Measurements from ENCODE around the gene ZMYM2. TPM values are rescaled to one million over a fixed set of nuclear protein-coding genes. Genes with fewer than 3 reads are reported as not detected.
"Not testable (repeated sequence)": the region's sequence is repeated elsewhere in the genome, so short reads cannot be mapped to it uniquely, and the experiment has no call there.

ZMYM2 gene
- 10 to 100 TPM in 11 of 12 donors, not detected in 1; 39.7 to 83.4 (median 65.5) TPM for polyA plus RNA-seq (ENCODE audit: insufficient read length in 12 of 12)
- long read RNA-seq, donor 1: 0 reads
- long read RNA-seq, donor 2, full-length matches to known transcripts: 1 of 1 reads
- long read RNA-seq, donor 2, partial matches to known transcripts: 0 of 1 reads
- long read RNA-seq, donor 2, other reads (novel, unspliced or antisense): 0 of 1 reads
- long read RNA-seq, donor 3, partial matches to known transcripts: 0 of 1 reads
- long read RNA-seq, donor 3, other reads (novel, unspliced or antisense): 0 of 1 reads
- long read RNA-seq, donor 4: 0 reads
- long read RNA-seq, donor 5, partial matches to known transcripts: 0 of 1 reads
- long read RNA-seq, donor 5, other reads (novel, unspliced or antisense): 0 of 1 reads
- long read RNA-seq, donor 6: 0 reads
- long read RNA-seq, donor 7: 0 reads
- long read RNA-seq, donor 8, full-length matches to known transcripts: 1 of 1 reads
- long read RNA-seq, donor 8, partial matches to known transcripts: 0 of 1 reads
- long read RNA-seq, donor 8, other reads (novel, unspliced or antisense): 0 of 1 reads
- long read RNA-seq, donor 9: 0 reads
- long read RNA-seq, donor 10, full-length matches to known transcripts: 1 of 1 reads
- long read RNA-seq, donor 10, partial matches to known transcripts: 0 of 1 reads
- long read RNA-seq, donor 10, other reads (novel, unspliced or antisense): 0 of 1 reads
- long read RNA-seq, donor 11, full-length matches to known transcripts: 1 of 44 reads
- long read RNA-seq, donor 11, partial matches to known transcripts: 25 of 44 reads
- long read RNA-seq, donor 11, other reads (novel, unspliced or antisense): 18 of 44 reads

- DNase-seq: peak; percentile 98
Measured at GRCh38 chr13:19958155-19959111, at the start of gene ZMYM2. TSS of gene ZMYM2 (plus strand) at chr13:19958727. CDS start at chr13:19993073, 34,346 bp downstream.

GRCh38 chr13:19910336-19911072 is 48.0 kb upstream of the ZMYM2 start:
- DNase-seq: no peak

- DNase-seq: peak; percentile 7
Measured at GRCh38 chr13:19927117-19927748, 31.3 kb upstream of the ZMYM2 start.

- no peak for DNase-seq
Measured at GRCh38 chr13:19940106-19940505, 18.4 kb upstream of the ZMYM2 start.

GRCh38 chr13:19950374-19950773 is 8.2 kb upstream of the ZMYM2 start:
- no peak for DNase-seq

- no peak for DNase-seq
Measured at GRCh38 chr13:19952850-19953249, 5.7 kb upstream of the ZMYM2 start.

GRCh38 chr13:19955873-19956559 is 2.5 kb upstream of the ZMYM2 start:
- no peak for DNase-seq

- DNase-seq: peak; percentile 92
Measured at GRCh38 chr13:19957320-19958154, 990 bp upstream of the ZMYM2 start.

GRCh38 chr13:19959141-19959830 is 759 bp downstream of the ZMYM2 start:
- peak; percentile 55 for DNase-seq

- DNase-seq: peak; percentile 79
Measured at GRCh38 chr13:19959831-19960652, 1.5 kb downstream of the ZMYM2 start.

- DNase-seq: no peak
Measured at GRCh38 chr13:19960653-19960976, 2.1 kb downstream of the ZMYM2 start.

- no peak for DNase-seq
Measured at GRCh38 chr13:19961489-19961888, 3.0 kb downstream of the ZMYM2 start.

GRCh38 chr13:19961924-19962323 is 3.4 kb downstream of the ZMYM2 start:
- DNase-seq: no peak

- no peak for DNase-seq
Measured at GRCh38 chr13:19962894-19963293, 4.4 kb downstream of the ZMYM2 start.

GRCh38 chr13:19967621-19968020 is 9.1 kb downstream of the ZMYM2 start:
- DNase-seq: no peak

- DNase-seq: not testable (repeated sequence)
Measured at GRCh38 chr13:19974498-19975009, 16.0 kb downstream of the ZMYM2 start.

GRCh38 chr13:19978831-19979437 is 20.4 kb downstream of the ZMYM2 start:
- no peak for DNase-seq

Data from muscle of arm (tissue), 14 donors.